SK-N-SH treated with all-trans-retinoic acid at 6 μM for 48 hours (cell line): Measurements from ENCODE around the gene DRC1.

ENCODE experiments used
- ATAC-seq: fragments of 200-7000 bp; cut with Tn5 transposase; 3 replicates; pipeline ENCODE4 v1.9.1; 2020; ENCODE audit warnings: mild to moderate bottlenecking, moderate library complexity
- ARNTL ChIP-seq: fragments of 450-650 bp; formaldehyde crosslinking; IDR thresholded peaks from 2 replicates; pipeline ENCODE4 v1.5.0; 2020; ENCODE audit warnings: low read depth, mild to moderate bottlenecking, moderate library complexity, borderline replicate concordance
- BACH2 ChIP-seq: fragments of 250-450 bp; sonication (Bioruptor Pico); IDR thresholded peaks from 2 replicates; pipeline ENCODE4 v1.9.0; 2021; ENCODE audit warnings: mild to moderate bottlenecking, borderline replicate concordance
- CSDC2 ChIP-seq: fragments of 250-450 bp; sonication (Bioruptor Pico); IDR thresholded peaks from 2 replicates; pipeline ENCODE4 v1.5.0; 2020; ENCODE audit warnings: mild to moderate bottlenecking, moderate library complexity
- ESRRG ChIP-seq: fragments of 250-450 bp; sonication (Bioruptor Pico); IDR thresholded peaks from 2 replicates; pipeline ENCODE4 v1.6.1; 2021; ENCODE audit warnings: mild to moderate bottlenecking
- GLIS3 ChIP-seq: fragments of 250-450 bp; sonication (Bioruptor Pico); IDR thresholded peaks from 2 replicates; pipeline ENCODE4 v1.5.0; 2020; ENCODE audit warnings: mild to moderate bottlenecking, moderate library complexity
- ISL1 ChIP-seq: fragments of 250-450 bp; sonication (Bioruptor Pico); IDR thresholded peaks from 2 replicates; pipeline ENCODE4 v2.1.2; 2022; ENCODE audit warnings: mild to moderate bottlenecking, moderate library complexity
- OSR1 ChIP-seq: fragments of 250-450 bp; sonication (Bioruptor Pico); IDR thresholded peaks from 2 replicates; pipeline ENCODE4 v1.8.0; 2022; ENCODE audit warnings: moderate library complexity, mild to moderate bottlenecking, inconsistent platforms
- PPARA ChIP-seq: fragments of 250-450 bp; sonication (Bioruptor Pico); IDR thresholded peaks from 2 replicates; pipeline ENCODE4 v1.5.0; 2020; ENCODE audit warnings: mild to moderate bottlenecking, borderline replicate concordance
- RARB ChIP-seq: fragments of 250-450 bp; sonication (Bioruptor Pico); IDR thresholded peaks from 2 replicates; pipeline ENCODE4 v1.8.0; 2021; ENCODE audit warnings: mild to moderate bottlenecking, moderate library complexity
- SNAI2 ChIP-seq: fragments of 250-450 bp; sonication (Bioruptor Pico); IDR thresholded peaks from 2 replicates; pipeline ENCODE4 v1.5.0; 2020; ENCODE audit warnings: mild to moderate bottlenecking, moderate library complexity
- TCF4 ChIP-seq: fragments of 250-450 bp; sonication (Bioruptor Pico); IDR thresholded peaks from 2 replicates; pipeline ENCODE4 v1.8.0; 2021; ENCODE audit warnings: mild to moderate bottlenecking, moderate library complexity, borderline replicate concordance
- TOX ChIP-seq: fragments of 250-450 bp; sonication (Bioruptor Pico); IDR thresholded peaks from 2 replicates; pipeline ENCODE4 v1.8.0; 2021; ENCODE audit warnings: mild to moderate bottlenecking, moderate library complexity, borderline replicate concordance
- ZFP3 ChIP-seq: fragments of 250-450 bp; sonication (Bioruptor Pico); IDR thresholded peaks from 2 replicates; pipeline ENCODE4 v1.5.0; 2020; ENCODE audit warnings: mild to moderate bottlenecking, moderate library complexity
- ZFP30 ChIP-seq: fragments of 450-650 bp; formaldehyde crosslinking; IDR thresholded peaks from 2 replicates; pipeline ENCODE4 v1.5.0; 2022; ENCODE audit warnings: mild to moderate bottlenecking, moderate library complexity
- ZNF565 ChIP-seq: fragments of 450-650 bp; formaldehyde crosslinking; conservative IDR thresholded peaks from 2 replicates; pipeline ENCODE4 v1.5.0; 2020; ENCODE audit warnings: low read depth, mild to moderate bottlenecking, moderate library complexity
- ZNF70 ChIP-seq: fragments of 450-650 bp; formaldehyde crosslinking; IDR thresholded peaks from 2 replicates; pipeline ENCODE4 v1.5.0; 2020; ENCODE audit warnings: mild to moderate bottlenecking, moderate library complexity
- ZNF8 ChIP-seq: fragments of 450-650 bp; formaldehyde crosslinking; IDR thresholded peaks from 2 replicates; pipeline ENCODE4 v1.5.0; 2020; ENCODE audit warnings: mild to moderate bottlenecking, moderate library complexity
- TF ChIP-seq, protein P1 (sequence below): fragments of 250-450 bp; sonication (Bioruptor Pico); IDR thresholded peaks from 2 replicates; pipeline ENCODE4 v1.8.0; 2021; ENCODE audit warnings: low read depth, mild to moderate bottlenecking, moderate library complexity, borderline replicate concordance
- TF ChIP-seq, protein P2 (sequence below): fragments of 250-450 bp; sonication (Bioruptor Pico); IDR thresholded peaks from 2 replicates; pipeline ENCODE4 v1.5.1; 2021; ENCODE audit warnings: mild to moderate bottlenecking, moderate library complexity
- TF ChIP-seq, protein P3 (sequence below): fragments of 250-450 bp; sonication (Bioruptor Pico); IDR thresholded peaks from 2 replicates; pipeline ENCODE4 v1.5.1; 2020; ENCODE audit warnings: low read depth, mild to moderate bottlenecking, moderate library complexity
- TF ChIP-seq, protein P4 (sequence below): fragments of 250-450 bp; sonication (Bioruptor Pico); IDR thresholded peaks from 2 replicates; pipeline ENCODE4 v1.5.0; 2020; ENCODE audit warnings: mild to moderate bottlenecking, moderate library complexity

Gene DRC1

DNA sequence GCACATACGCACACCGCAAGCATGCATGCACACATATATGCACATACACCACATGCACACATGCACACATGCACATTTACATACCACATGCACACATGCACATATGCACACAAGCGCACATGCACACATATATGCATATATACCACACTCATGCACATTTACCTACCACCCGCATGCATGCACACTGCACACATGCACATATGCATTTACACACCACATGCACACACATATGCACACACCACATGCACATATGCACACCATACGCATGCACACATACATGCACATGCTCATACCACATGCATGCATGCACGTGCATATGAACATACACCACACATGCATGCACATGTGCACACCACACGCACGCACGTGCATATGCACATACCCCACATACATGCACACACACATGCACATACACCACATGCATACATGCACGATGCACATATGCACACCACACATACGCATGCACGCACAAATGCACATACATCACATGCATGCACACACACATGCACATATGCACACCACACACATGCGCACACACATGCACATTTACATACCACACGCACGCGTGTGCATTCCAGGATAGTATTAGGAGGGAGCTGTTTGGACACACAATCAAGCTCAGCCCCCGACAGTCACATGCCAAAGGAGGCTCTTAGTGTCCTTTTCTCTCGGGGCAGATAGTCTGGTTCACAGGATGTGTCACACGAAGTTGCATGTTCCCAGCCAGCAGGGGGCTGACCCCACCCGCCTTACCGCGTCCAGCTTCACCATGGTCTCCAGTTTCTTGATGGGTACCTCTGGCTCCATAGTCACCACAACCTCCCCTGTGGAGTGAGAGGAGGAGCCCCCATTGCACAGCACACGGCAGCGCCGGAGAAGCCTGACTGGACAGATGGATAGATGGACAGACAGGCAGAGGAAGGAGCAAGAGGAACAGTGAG, 70.3 kb downstream of the DRC1 start (continued):
- TF ChIP-seq ARNTL (CRISPR knock-in tag) = no peak
- TF ChIP-seq CSDC2 (CRISPR knock-in tag) = no peak
- TF ChIP-seq OSR1 (CRISPR knock-in tag) = no peak
- TF ChIP-seq, protein P1, sequence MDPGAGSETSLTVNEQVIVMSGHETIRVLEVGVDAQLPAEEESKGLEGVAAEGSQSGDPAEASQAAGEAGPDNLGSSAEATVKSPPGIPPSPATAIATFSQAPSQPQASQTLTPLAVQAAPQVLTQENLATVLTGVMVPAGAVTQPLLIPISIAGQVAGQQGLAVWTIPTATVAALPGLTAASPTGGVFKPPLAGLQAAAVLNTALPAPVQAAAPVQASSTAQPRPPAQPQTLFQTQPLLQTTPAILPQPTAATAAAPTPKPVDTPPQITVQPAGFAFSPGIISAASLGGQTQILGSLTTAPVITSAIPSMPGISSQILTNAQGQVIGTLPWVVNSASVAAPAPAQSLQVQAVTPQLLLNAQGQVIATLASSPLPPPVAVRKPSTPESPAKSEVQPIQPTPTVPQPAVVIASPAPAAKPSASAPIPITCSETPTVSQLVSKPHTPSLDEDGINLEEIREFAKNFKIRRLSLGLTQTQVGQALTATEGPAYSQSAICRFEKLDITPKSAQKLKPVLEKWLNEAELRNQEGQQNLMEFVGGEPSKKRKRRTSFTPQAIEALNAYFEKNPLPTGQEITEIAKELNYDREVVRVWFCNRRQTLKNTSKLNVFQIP (CRISPR knock-in tag) = no peak

DNA sequence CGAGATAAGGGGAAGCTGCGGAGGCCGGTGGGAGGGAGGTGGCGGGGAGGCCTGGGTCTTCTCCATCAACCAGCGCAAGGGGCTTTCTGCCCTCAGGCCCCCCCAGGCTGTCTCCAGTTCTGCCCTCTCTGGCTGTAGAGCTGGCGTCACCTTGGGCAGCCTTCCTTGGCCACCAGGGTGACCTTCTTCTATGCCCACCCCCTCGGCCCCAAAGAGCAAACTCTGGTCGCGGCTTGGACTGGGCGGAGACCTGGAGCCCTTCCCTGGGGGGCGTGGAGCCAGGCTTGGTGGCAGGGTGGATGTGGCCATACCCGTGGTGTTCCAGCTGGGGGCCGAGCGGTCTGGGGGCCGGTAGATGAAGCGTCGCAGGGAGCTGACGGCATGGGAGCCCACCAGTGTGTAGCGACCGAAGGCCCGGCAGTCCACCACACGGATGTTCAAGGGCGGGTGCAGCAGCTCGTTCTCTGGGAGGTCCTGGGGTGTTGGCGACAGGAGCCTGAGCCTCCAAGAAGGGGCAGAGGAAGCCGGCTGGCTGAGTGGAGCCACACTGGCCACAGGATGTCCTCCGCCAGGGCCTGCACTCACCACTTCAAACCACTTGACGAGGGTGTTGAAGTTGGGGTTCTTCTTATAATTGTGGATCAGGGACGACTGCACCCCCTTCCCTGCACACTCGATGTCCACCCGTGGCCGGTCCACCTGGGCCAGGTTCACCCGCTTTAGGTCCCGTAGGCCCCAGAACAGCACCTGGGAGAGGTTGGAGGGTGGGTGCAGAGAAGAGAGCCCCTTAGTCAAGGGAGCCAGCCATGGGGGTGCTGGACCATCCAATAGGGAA, 71.3 kb downstream of the DRC1 start:
- ATAC-seq = no peak
- TF ChIP-seq, protein P1 (CRISPR knock-in tag) = no peak
- TF ChIP-seq RARB (CRISPR knock-in tag) = no peak
- no peak for TF ChIP-seq CSDC2 (CRISPR knock-in tag)
- no peak for TF ChIP-seq ZFP30 (CRISPR knock-in tag)
- no peak for TF ChIP-seq ZFP3 (CRISPR knock-in tag)
- TF ChIP-seq ESRRG (CRISPR knock-in tag) = no peak
- no peak for TF ChIP-seq ZNF565

DNA sequence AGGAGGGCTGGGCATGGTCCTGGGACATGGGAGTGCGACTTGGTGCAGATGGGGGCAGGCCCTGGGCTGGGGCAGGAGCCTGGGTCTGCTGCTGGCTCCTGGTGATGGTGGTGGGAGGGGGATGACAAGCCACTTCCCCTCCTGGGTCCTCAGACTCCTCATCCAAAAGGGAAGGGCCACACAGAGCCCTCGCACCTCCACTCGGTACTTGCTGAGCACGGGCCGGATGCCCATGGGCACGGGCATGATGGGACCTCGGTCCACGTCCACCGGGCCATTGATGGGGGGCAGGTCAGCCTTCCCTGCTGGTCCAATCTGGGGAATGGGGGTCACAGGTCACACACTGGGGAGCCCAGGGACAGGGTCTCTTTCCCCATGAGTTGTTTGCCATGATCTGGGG, 72.1 kb downstream of the DRC1 start:
- ATAC-seq = no peak
- no peak for TF ChIP-seq GLIS3 (CRISPR knock-in tag)
- TF ChIP-seq ZFP3 (CRISPR knock-in tag) = no peak
- TF ChIP-seq, protein P2, sequence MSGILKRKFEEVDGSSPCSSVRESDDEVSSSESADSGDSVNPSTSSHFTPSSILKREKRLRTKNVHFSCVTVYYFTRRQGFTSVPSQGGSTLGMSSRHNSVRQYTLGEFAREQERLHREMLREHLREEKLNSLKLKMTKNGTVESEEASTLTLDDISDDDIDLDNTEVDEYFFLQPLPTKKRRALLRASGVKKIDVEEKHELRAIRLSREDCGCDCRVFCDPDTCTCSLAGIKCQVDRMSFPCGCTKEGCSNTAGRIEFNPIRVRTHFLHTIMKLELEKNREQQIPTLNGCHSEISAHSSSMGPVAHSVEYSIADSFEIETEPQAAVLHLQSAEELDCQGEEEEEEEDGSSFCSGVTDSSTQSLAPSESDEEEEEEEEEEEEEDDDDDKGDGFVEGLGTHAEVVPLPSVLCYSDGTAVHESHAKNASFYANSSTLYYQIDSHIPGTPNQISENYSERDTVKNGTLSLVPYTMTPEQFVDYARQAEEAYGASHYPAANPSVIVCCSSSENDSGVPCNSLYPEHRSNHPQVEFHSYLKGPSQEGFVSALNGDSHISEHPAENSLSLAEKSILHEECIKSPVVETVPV (CRISPR knock-in tag) = no peak
- no peak for TF ChIP-seq PPARA (CRISPR knock-in tag)
- TF ChIP-seq SNAI2 (CRISPR knock-in tag) = no peak
- no peak for TF ChIP-seq OSR1 (CRISPR knock-in tag)
- TF ChIP-seq ZFP30 (CRISPR knock-in tag) = no peak
- TF ChIP-seq, all 23 proteins: peak for 0

DNA sequence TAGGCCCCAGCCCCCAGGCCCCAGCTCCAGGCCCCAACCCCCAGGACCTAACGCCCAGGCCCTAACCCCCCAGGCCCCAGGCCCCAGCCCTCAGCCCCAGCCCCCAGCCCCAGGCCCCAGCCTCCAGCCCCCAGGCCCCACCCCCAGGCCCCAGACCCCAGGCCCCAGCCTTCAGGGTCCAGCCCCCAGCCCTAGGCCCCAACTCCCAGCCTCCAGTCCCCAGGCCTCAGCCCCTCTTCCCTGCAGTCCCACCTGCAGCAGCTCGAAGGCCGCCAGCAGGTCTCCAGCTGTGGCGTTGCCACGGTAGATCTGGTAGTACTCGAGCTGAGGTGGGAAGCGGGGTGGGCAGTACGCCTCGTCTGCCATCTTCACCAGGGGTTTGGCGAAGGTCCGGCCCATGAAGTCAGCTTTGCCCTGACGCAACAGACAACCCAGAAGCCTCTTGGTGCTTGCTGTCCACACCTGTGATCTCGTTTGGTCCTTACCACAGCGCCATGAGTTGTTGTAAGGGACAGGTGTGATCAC, 72.6 kb downstream of the DRC1 start:
- no peak for ATAC-seq
- TF ChIP-seq ZNF70 (CRISPR knock-in tag) (no peak), CSDC2 (CRISPR knock-in tag) (no peak), ISL1 (CRISPR knock-in tag) (no peak), ZNF8 (CRISPR knock-in tag) (no peak), TOX (CRISPR knock-in tag) (no peak), ESRRG (CRISPR knock-in tag) (no peak), ZNF565 (no peak), ZFP3 (CRISPR knock-in tag) (no peak), BACH2 (CRISPR knock-in tag) (no peak), TCF4 (CRISPR knock-in tag) (no peak)
- TF ChIP-seq, protein P3, sequence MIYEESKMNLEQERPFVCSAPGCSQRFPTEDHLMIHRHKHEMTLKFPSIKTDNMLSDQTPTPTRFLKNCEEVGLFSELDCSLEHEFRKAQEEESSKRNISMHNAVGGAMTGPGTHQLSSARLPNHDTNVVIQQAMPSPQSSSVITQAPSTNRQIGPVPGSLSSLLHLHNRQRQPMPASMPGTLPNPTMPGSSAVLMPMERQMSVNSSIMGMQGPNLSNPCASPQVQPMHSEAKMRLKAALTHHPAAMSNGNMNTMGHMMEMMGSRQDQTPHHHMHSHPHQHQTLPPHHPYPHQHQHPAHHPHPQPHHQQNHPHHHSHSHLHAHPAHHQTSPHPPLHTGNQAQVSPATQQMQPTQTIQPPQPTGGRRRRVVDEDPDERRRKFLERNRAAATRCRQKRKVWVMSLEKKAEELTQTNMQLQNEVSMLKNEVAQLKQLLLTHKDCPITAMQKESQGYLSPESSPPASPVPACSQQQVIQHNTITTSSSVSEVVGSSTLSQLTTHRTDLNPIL = no peak
- TF ChIP-seq, protein P1 (CRISPR knock-in tag) = no peak
- TF ChIP-seq, protein P4, sequence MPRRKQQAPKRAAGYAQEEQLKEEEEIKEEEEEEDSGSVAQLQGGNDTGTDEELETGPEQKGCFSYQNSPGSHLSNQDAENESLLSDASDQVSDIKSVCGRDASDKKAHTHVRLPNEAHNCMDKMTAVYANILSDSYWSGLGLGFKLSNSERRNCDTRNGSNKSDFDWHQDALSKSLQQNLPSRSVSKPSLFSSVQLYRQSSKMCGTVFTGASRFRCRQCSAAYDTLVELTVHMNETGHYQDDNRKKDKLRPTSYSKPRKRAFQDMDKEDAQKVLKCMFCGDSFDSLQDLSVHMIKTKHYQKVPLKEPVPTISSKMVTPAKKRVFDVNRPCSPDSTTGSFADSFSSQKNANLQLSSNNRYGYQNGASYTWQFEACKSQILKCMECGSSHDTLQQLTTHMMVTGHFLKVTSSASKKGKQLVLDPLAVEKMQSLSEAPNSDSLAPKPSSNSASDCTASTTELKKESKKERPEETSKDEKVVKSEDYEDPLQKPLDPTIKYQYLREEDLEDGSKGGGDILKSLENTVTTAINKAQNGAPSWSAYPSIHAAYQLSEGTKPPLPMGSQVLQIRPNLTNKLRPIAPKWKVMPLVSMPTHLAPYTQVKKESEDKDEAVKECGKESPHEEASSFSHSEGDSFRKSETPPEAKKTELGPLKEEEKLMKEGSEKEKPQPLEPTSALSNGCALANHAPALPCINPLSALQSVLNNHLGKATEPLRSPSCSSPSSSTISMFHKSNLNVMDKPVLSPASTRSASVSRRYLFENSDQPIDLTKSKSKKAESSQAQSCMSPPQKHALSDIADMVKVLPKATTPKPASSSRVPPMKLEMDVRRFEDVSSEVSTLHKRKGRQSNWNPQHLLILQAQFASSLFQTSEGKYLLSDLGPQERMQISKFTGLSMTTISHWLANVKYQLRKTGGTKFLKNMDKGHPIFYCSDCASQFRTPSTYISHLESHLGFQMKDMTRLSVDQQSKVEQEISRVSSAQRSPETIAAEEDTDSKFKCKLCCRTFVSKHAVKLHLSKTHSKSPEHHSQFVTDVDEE (CRISPR knock-in tag) = no peak
